Measurements from ENCODE around the gene ORC6. TPM values are rescaled to one million over a fixed set of nuclear protein-coding genes. Genes with fewer than 3 reads are reported as not detected.

ORC6 gene
- total and polyA plus RNA-seq, 9 of the 15 experiments (the other 6 are each of a cell fraction or from before 2014, with no cell fraction given): 18.7 to 71.4 (median 47.0) TPM

GRCh38 chr16:46689365-46690280, at the start of gene ORC6 (continued):
- TF ChIP-seq ZNF740 (CRISPR knock-in tag; IDR thresholded peaks at IDR 0.05) (no peak), ZNF740 (tag; IDR thresholded peaks at IDR 0.05) (no peak), CBFA2T2 (conservative IDR thresholded peaks at IDR 0.05) (no peak), ZNF354B (CRISPR knock-in tag; IDR thresholded peaks at IDR 0.05) (no peak), NFXL1 (CRISPR knock-in tag; IDR thresholded peaks at IDR 0.05) (no peak), HMGN3 (IDR thresholded peaks at IDR 0.05; ENCODE audit: borderline replicate concordance, extremely low read depth, insufficient read length, low read depth, low read length) (no peak), REST (IDR thresholded peaks at IDR 0.05; ENCODE audit: borderline replicate concordance) (peak; percentile 47; the same call in 1 of the 2 replicates), REST (CRISPR knock-in tag; IDR thresholded peaks at IDR 0.05; ENCODE audit: low read depth) (no peak), ZNF239 (CRISPR knock-in tag; IDR thresholded peaks at IDR 0.05) (no peak), ILK (tag; IDR thresholded peaks at IDR 0.05; ENCODE audit: borderline replicate concordance, low read depth) (no peak), ZNF324 (CRISPR knock-in tag; IDR thresholded peaks at IDR 0.05) (no peak), ZNF431 (CRISPR knock-in tag; IDR thresholded peaks at IDR 0.05) (no peak), TBL1XR1 (IDR thresholded peaks at IDR 0.05; ENCODE audit: low read length in 2 of 2) (no peak), PTRF (tag; IDR thresholded peaks at IDR 0.05) (no peak), POLR2B (IDR thresholded peaks at IDR 0.05; ENCODE audit: low read depth, partially characterized antibody) (peak; percentile 76), MAFG (tag; conservative IDR thresholded peaks at IDR 0.05) (no peak), ARID1B (IDR thresholded peaks at IDR 0.05) (no peak), ZNF134 (CRISPR knock-in tag; conservative IDR thresholded peaks at IDR 0.05) (no peak), CC2D1A (IDR thresholded peaks at IDR 0.05) (no peak)
